ENCODE data around the gene CSF2RB. TPM values are rescaled to one million over a fixed set of nuclear protein-coding genes. Genes with fewer than 3 reads are reported as not detected.

The CSF2RB gene
- polyA plus RNA-seq, 3 donors = 2.3 to 2.6 (median 2.4) TPM

DNA sequence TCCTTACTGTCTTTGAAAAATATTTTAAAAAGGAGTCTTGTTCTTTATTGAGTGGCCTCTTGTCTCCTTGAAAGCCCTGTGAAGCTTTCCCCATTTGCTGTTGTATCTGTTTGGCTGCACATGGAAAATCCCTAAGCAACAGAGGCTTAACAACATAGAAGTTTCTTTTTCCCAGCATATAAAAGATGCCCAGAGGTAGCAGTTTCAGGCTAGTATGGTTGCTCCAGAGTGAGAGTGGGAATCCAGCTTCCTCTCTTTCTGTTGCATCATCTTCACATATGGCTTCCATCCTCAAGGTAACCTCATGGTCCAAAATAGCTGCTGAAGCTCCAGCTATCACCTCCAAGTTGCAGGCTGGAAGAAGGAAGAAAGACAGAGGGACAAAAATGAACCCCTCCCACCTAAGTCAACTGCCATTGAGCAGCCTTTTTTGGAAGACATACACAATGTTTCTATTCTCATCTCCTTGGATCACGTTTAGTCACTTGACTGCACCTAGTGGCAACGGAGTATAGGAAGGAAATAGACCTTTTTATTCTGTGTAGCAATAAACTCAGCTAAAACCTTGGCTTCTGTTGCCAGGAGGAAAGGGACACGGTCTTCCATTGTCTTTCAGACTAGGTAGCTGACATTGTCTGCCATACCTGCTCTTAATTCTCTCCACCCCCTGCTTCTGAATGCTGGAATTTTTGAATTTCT, 5.3 kb downstream of the CSF2RB start:
- no peak for DNase-seq (ENCODE audit: low read depth in 3 of 3, low spot score in 2 of 3)

GRCh38 chr22:36921309-36922104, 8.1 kb downstream of the CSF2RB start:
- no peak for DNase-seq (ENCODE audit: low read depth in 3 of 3, low spot score in 2 of 3)

DNA sequence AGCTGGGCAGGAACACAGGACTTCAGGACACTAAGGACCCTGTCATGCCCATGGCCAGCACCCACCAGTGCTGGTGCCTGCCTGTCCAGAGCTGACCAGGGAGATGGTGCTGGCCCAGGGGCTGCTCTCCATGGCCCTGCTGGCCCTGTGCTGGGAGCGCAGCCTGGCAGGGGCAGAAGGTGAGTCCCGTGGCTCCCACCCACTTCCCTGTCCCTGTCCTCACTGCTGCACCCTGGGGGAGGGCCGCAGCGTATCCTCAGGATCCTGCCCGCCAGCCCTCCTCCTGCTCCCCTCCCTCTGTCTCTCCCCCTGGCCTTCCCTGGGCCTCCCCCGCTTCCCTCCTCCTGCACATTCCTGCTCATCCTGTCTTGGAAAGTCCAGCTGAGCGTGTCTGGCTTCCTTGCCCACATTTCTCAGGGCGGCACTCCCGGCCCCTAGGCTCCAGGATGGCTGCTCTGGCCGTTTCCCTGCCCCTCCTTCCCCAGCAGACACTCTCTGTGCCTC, 8.7 kb downstream of the CSF2RB start:
- DNase-seq (ENCODE audit: low read depth in 3 of 3, low spot score in 2 of 3) = peak in 1 of 3 donors; percentile 61

- DNase-seq (ENCODE audit: low read depth in 3 of 3, low spot score in 2 of 3) = no peak
These were observed 9.3 kb downstream of the CSF2RB start for GRCh38 chr22:36922711-36923110.

GRCh38 chr22:36923131-36923788, 9.8 kb downstream of the CSF2RB start:
- DNase-seq (ENCODE audit: low read depth in 3 of 3, low spot score in 2 of 3) = no peak

- no peak for DNase-seq (ENCODE audit: low read depth in 3 of 3, low spot score in 2 of 3)
These were observed 10.8 kb downstream of the CSF2RB start for GRCh38 chr22:36924151-36924698.

- no peak for DNase-seq (ENCODE audit: low read depth in 3 of 3, low spot score in 2 of 3)
These were observed 12.2 kb downstream of the CSF2RB start for GRCh38 chr22:36925388-36926290.

DNA sequence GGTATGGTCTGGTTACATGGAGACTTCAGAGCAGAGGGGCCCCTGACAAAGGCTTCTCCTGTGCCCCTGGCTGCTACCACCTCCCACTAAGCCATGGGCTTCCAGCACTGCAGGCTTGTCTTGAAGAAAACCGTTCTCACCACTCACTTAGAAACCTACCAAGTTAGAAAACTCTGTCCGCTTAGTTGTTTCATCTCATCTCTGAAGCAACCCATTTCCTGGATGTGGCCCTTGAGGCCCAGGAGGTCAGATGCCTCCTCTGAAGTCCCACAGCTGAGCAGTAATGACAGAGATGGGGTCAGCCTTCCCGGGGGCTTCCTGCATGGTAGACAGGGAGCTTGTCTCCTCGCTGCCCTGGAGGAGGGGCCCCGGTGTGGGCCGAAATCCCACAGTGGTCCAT, 12.9 kb downstream of the CSF2RB start:
- no peak for DNase-seq (ENCODE audit: low read depth in 3 of 3, low spot score in 2 of 3)

GRCh38 chr22:36926721-36927435, 13.4 kb downstream of the CSF2RB start:
- DNase-seq (ENCODE audit: low read depth in 3 of 3, low spot score in 2 of 3) = no peak

GRCh38 chr22:36927671-36928070, 14.2 kb downstream of the CSF2RB start:
- no peak for DNase-seq (ENCODE audit: low read depth in 3 of 3, low spot score in 2 of 3)

DNA sequence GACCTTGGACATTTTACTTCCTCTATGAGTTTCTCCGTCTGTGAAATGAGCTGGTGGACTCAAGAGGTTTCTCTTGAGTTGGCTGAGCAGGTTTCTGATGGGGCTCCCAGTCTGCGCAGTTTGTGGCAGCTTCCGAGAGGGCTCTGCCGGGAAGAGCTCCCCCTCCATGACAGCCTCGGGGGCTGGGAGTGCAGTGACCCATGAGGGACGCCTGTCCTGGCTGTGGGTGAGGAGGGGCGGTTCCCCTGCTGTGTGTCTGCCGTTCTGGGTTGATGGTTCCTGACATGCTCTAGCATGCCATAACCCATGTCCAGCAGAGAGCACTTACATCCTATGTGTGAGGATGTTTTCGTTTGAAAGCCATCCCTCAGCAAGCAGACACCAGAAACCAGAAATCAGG, 14.8 kb downstream of the CSF2RB start:
- no peak for DNase-seq (ENCODE audit: low read depth in 3 of 3, low spot score in 2 of 3)

- DNase-seq (ENCODE audit: low read depth in 3 of 3, low spot score in 2 of 3) = no peak
These were observed 15.5 kb downstream of the CSF2RB start for GRCh38 chr22:36928786-36929535.

GRCh38 chr22:36929621-36930020, 16.2 kb downstream of the CSF2RB start:
- DNase-seq (ENCODE audit: low read depth in 3 of 3, low spot score in 2 of 3) = no peak

DNA sequence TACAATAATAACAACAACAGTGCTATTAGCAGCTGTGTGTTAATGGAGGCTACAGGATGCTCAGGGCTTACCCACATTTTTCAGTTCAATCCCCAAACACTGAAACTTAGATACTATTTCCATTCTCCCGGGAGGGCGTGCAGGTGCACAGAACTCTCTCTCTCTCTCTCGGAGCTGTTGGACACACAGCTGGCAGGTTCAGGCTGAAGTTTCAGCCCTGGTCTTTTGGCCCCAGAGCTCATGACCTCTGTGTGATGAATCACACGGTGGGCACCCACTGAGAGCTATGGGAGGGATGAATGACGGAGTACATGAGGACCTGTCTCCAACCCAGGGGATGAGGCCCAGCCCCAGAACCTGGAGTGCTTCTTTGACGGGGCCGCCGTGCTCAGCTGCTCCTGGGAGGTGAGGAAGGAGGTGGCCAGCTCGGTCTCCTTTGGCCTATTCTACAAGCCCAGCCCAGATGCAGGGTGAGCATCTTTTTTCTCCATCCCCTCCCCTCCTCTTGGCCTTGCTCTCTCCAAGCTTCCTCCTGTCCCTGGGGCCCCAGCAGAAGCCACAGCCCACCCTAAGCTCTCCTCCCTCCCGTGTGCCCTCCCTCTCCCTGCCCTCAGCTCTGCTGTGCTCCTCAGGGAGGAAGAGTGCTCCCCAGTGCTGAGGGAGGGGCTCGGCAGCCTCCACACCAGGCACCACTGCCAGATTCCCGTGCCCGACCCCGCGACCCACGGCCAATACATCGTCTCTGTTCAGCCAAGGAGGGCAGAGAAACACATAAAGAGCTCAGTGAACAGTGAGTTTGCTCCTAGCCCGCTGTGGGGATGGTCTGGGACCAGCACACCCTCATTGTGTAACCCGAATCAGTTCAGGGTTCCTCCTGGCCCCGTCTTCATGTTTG, 16.9 kb downstream of the CSF2RB start:
- DNase-seq (ENCODE audit: low read depth in 3 of 3, low spot score in 2 of 3) = no peak

DNA sequence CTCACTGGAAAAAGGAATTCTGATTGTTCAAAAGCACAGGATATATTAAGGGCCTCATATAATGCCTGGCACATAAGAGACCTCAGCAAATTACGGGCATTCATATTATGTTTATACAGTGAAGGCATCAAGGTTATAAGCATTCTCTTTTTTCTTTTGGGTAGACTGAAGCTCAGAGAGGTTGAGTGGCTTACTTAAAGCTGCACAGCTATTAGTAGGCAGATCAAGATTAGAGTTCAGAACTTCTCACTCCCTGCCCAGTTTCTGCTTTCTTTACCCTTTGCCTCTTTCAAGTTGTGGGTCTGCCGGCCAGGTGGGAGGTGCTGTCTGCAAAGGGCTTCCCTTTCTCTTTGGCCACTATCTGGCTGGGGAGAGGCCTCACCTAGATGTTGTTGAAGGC, 18.0 kb downstream of the CSF2RB start:
- no peak for DNase-seq (ENCODE audit: low read depth in 3 of 3, low spot score in 2 of 3)

GRCh38 chr22:36933629-36934417, 20.4 kb downstream of the CSF2RB start:
- no peak for DNase-seq (ENCODE audit: low read depth in 3 of 3, low spot score in 2 of 3)

Measured in right renal cortex interstitium (tissue), 3 donors.